Liver (tissue), 3 donors: Measurements from ENCODE around the gene C20orf202.

Experiments used
- EGR1 ChIP-seq, 2 donors: IDR thresholded peaks; 2 replicates each; pipeline ENCODE4 v1.6.1; 2016 to 2018; ENCODE audit warnings: antibody characterized with exemption in 2 of 2, low read depth in 2 of 2
- FOXA1 ChIP-seq: IDR thresholded peaks from 2 replicates; pipeline ENCODE4 v1.6.1; 2016; ENCODE audit warnings: antibody characterized with exemption
- GABPA ChIP-seq, 2 donors: IDR thresholded peaks in 1 of 2; conservative IDR thresholded peaks in 1 of 2; 2 replicates each; pipeline ENCODE4 v1.6.1; 2016; ENCODE audit warnings: antibody characterized with exemption in 2 of 2, mild to moderate bottlenecking in 1 of 2, moderate library complexity in 1 of 2
- JUND ChIP-seq, 2 donors: IDR thresholded peaks; 2 replicates each; pipeline ENCODE4 v1.6.1; 2016; ENCODE audit warnings: antibody characterized with exemption in 2 of 2
- NR2F2 ChIP-seq: IDR thresholded peaks from 2 replicates; pipeline ENCODE4 v1.6.1; 2016; ENCODE audit warnings: antibody characterized with exemption
- RAD21 ChIP-seq, 2 donors: IDR thresholded peaks; 2 replicates each; pipeline ENCODE4 v1.6.1; 2016; ENCODE audit warnings: antibody characterized with exemption in 2 of 2, mild to moderate bottlenecking in 2 of 2
- RXRA ChIP-seq, 2 donors: IDR thresholded peaks; 2 replicates each; pipeline ENCODE4 v1.6.1; 2017 to 2018; ENCODE audit warnings: antibody characterized with exemption in 2 of 2, mild to moderate bottlenecking in 1 of 2
- SP1 ChIP-seq: IDR thresholded peaks from 2 replicates; pipeline ENCODE4 v1.6.1; 2018; ENCODE audit warnings: antibody characterized with exemption, mild to moderate bottlenecking
- TAF1 ChIP-seq: conservative IDR thresholded peaks from 2 replicates; pipeline ENCODE4 v1.6.1; 2016; ENCODE audit warnings: antibody characterized with exemption, mild to moderate bottlenecking
- YY1 ChIP-seq: IDR thresholded peaks from 2 replicates; pipeline ENCODE4 v1.6.1; 2016; ENCODE audit warnings: antibody characterized with exemption, mild to moderate bottlenecking
- TF ChIP-seq, protein P1 (sequence below): fragments of 150-350 bp; IDR thresholded peaks from 2 replicates; pipeline ENCODE4 v1.5.1; 2017; ENCODE audit warnings: improper control_type of control experiment, low read depth, low read length; ENCODE audit not compliant: missing input control
- TF ChIP-seq, protein P2 (sequence below): IDR thresholded peaks from 2 replicates; pipeline ENCODE4 v1.6.1; 2016; ENCODE audit warnings: antibody characterized with exemption, mild to moderate bottlenecking
- TF ChIP-seq, protein P3 (sequence below): IDR thresholded peaks from 2 replicates; pipeline ENCODE4 v1.6.1; 2016; ENCODE audit warnings: antibody characterized with exemption
- TF ChIP-seq, protein P4 (sequence below): IDR thresholded peaks from 2 replicates; pipeline ENCODE4 v1.6.1; 2016; ENCODE audit warnings: antibody characterized with exemption
- donor health status: healthy.
- donor health status: healthy.

DNA sequence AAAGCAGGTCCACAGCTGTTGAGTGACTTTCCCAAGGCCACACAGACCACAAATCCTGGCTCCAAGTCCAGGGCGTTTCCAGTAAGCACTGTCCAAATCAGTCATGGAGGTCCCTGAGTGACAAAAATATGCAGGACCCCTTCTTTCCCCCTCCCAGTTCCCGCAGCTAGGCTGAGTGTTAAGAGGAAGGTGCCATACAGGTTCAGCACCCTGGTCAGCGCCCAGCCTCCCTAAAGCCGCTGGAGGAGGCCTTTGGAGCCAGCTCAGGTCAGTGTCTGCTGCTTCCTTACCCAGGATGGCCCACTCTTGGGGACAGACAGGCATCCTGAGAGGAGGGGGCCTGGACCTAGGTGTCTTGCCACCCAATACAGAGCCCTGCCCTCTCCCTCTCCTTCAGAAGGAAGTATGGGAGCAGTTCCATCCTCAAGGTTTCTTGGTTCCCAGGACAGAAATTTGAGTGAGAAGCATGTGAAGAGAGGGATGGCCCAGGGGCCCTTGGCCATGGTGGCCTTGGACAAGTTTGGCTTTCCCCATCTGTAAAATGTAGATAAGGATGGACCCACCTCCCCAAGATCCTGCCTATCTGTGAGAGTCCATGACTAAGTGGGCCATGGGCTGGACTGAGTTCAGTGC, 31.7 kb upstream of the C20orf202 start:
- TF ChIP-seq, protein P1, sequence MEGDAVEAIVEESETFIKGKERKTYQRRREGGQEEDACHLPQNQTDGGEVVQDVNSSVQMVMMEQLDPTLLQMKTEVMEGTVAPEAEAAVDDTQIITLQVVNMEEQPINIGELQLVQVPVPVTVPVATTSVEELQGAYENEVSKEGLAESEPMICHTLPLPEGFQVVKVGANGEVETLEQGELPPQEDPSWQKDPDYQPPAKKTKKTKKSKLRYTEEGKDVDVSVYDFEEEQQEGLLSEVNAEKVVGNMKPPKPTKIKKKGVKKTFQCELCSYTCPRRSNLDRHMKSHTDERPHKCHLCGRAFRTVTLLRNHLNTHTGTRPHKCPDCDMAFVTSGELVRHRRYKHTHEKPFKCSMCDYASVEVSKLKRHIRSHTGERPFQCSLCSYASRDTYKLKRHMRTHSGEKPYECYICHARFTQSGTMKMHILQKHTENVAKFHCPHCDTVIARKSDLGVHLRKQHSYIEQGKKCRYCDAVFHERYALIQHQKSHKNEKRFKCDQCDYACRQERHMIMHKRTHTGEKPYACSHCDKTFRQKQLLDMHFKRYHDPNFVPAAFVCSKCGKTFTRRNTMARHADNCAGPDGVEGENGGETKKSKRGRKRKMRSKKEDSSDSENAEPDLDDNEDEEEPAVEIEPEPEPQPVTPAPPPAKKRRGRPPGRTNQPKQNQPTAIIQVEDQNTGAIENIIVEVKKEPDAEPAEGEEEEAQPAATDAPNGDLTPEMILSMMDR: no peak
- TF ChIP-seq TAF1: no peak
- TF ChIP-seq, protein P2, sequence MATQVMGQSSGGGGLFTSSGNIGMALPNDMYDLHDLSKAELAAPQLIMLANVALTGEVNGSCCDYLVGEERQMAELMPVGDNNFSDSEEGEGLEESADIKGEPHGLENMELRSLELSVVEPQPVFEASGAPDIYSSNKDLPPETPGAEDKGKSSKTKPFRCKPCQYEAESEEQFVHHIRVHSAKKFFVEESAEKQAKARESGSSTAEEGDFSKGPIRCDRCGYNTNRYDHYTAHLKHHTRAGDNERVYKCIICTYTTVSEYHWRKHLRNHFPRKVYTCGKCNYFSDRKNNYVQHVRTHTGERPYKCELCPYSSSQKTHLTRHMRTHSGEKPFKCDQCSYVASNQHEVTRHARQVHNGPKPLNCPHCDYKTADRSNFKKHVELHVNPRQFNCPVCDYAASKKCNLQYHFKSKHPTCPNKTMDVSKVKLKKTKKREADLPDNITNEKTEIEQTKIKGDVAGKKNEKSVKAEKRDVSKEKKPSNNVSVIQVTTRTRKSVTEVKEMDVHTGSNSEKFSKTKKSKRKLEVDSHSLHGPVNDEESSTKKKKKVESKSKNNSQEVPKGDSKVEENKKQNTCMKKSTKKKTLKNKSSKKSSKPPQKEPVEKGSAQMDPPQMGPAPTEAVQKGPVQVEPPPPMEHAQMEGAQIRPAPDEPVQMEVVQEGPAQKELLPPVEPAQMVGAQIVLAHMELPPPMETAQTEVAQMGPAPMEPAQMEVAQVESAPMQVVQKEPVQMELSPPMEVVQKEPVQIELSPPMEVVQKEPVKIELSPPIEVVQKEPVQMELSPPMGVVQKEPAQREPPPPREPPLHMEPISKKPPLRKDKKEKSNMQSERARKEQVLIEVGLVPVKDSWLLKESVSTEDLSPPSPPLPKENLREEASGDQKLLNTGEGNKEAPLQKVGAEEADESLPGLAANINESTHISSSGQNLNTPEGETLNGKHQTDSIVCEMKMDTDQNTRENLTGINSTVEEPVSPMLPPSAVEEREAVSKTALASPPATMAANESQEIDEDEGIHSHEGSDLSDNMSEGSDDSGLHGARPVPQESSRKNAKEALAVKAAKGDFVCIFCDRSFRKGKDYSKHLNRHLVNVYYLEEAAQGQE: peak; percentile 98
- no peak for TF ChIP-seq EGR1 (IDR thresholded peaks at IDR 0.05; ENCODE audit: low read depth in 2 of 2)
- no peak for TF ChIP-seq YY1
- TF ChIP-seq, protein P3, sequence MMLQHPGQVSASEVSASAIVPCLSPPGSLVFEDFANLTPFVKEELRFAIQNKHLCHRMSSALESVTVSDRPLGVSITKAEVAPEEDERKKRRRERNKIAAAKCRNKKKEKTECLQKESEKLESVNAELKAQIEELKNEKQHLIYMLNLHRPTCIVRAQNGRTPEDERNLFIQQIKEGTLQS: no peak
- no peak for TF ChIP-seq RXRA (IDR thresholded peaks at IDR 0.05)
- no peak for TF ChIP-seq RAD21 (IDR thresholded peaks at IDR 0.05)
- no peak for TF ChIP-seq FOXA1
- no peak for TF ChIP-seq GABPA (IDR thresholded peaks at IDR 0.05 in 1 of 2, conservative IDR thresholded peaks at IDR 0.05 in 1 of 2)
- TF ChIP-seq, protein P4, sequence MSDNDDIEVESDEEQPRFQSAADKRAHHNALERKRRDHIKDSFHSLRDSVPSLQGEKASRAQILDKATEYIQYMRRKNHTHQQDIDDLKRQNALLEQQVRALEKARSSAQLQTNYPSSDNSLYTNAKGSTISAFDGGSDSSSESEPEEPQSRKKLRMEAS: no peak
- TF ChIP-seq JUND (IDR thresholded peaks at IDR 0.05): no peak
- TF ChIP-seq SP1: no peak
- TF ChIP-seq NR2F2: no peak
